GM12891 (cell line): ENCODE results near the gene WDR27. TPM values are rescaled to one million over a fixed set of nuclear protein-coding genes. Genes with fewer than 3 reads are reported as not detected.

Source experiments
- DNase-seq: peaks from one replicate; pipeline ENCODE4 v3.0.0; 2011; ENCODE audit warnings: low spot score; ENCODE audit not compliant: insufficient read length
- FAIRE-seq: peaks from 2 replicates; lab custom pipeline; 2011; peaks lifted over from hg19 to GRCh38; lab: Jason Lieb, UNC
- PAX5 ChIP-seq: IDR thresholded peaks from 2 replicates; pipeline ENCODE4 v1.6.1; 2011; ENCODE audit warnings: low read length, moderate library complexity, mild to moderate bottlenecking; ENCODE audit not compliant: insufficient read depth, severe bottlenecking
- POLR2A ChIP-seq: IDR thresholded peaks from 2 replicates; pipeline ENCODE4 v1.6.1; 2011; ENCODE audit warnings: low read depth, low read length, control low read depth
- POLR2AphosphoS5 ChIP-seq: IDR thresholded peaks from 2 replicates; pipeline ENCODE4 v1.6.1; 2011; ENCODE audit warnings: low read depth, low read length, control low read depth
- POU2F2 ChIP-seq: IDR thresholded peaks from 2 replicates; pipeline ENCODE4 v1.6.1; 2011; ENCODE audit warnings: low read depth, mild to moderate bottlenecking, control low read depth, low read length, moderate library complexity
- SPI1 ChIP-seq: IDR thresholded peaks from 2 replicates; pipeline ENCODE4 v1.6.1; 2011; ENCODE audit warnings: low read depth, low read length, control low read depth
- TAF1 ChIP-seq: IDR thresholded peaks from 2 replicates; pipeline ENCODE4 v1.6.1; 2011; ENCODE audit warnings: low read depth, low read length, control low read depth
- polyA plus RNA-seq: library from polyadenylated mRNA; unstranded; fragments of >200 nt; gene quantifications from one replicate; pipeline ENCODE4 v1.2.1, GENCODE V29; 2012; ENCODE audit warnings: low read depth, missing spikeins, inconsistent platforms; ENCODE audit not compliant: missing spikeins

The WDR27 gene
- 20.6 TPM for polyA plus RNA-seq

GRCh38 chr6:169701954-169702839, at the start of gene WDR27, which contains the start of gene C6orf120:
Gene WDR27 (minus strand): TSS chr6:169702029. CDS start chr6:169689005, 13,024 bp downstream.
Gene C6orf120 (plus strand): TSS chr6:169702126. CDS start chr6:169702460, 334 bp downstream.
- DNase-seq (peak; percentile 92), FAIRE-seq (peak; percentile 98)
- TF ChIP-seq SPI1 (0 out of 2 replicates have a peak, but pooled peaks have one; percentile 24), POU2F2 (no peak), POLR2A (peak; percentile 88), TAF1 (peak; percentile 59), POLR2AphosphoS5 (peak; percentile 91), PAX5 (no peak)

DNA sequence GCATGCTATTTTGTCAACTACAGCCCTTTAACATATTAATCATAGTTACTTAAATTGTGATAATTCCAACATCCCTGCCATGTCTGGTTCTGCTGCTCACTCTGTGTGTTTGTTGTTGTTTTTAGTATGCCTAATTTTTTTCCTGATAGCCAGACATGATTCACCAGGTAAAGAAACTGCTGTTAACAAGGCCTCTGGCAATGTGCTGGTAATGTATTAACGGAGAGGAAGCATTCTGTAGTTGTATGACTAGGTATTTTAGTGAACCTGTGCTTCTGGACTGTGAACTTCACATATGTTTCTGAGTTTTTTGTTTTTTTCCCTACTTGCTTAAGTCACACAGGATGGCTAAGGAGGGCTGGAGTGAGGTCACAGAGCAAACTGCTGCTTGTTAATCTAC, 44.7 kb upstream of the WDR27 start:
- TF ChIP-seq SPI1, result no peak
- TF ChIP-seq POLR2AphosphoS5, result no peak
- TF ChIP-seq POLR2A, result no peak
- TF ChIP-seq TAF1, result no peak
- TF ChIP-seq POU2F2, result no peak
- TF ChIP-seq PAX5, result no peak
- FAIRE-seq (no peak), DNase-seq (no peak)

GRCh38 chr6:169745405-169745804, 43.6 kb upstream of the WDR27 start:
- DNase-seq, result no peak
- no peak for TF ChIP-seq PAX5
- no peak for FAIRE-seq

DNA sequence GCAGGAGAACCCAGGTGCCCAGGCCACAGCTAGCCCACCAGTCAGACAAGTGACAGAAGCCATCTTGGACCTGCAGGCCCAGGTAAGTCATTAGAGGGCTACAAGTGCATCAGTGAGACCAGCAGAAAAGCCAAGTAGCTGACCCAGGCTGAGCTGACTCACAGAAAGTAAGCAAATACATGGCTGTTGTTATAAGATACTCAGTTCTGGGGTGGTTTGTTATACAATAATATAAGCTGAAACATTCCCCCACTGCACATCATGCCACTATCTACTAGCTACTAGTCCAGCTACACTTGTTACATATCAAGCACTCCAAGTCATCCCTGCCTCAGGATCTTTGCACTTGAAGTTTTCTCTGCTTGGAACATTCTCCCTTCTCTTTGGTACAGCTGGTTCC, 39.5 kb upstream of the WDR27 start:
- no peak for FAIRE-seq

DNA sequence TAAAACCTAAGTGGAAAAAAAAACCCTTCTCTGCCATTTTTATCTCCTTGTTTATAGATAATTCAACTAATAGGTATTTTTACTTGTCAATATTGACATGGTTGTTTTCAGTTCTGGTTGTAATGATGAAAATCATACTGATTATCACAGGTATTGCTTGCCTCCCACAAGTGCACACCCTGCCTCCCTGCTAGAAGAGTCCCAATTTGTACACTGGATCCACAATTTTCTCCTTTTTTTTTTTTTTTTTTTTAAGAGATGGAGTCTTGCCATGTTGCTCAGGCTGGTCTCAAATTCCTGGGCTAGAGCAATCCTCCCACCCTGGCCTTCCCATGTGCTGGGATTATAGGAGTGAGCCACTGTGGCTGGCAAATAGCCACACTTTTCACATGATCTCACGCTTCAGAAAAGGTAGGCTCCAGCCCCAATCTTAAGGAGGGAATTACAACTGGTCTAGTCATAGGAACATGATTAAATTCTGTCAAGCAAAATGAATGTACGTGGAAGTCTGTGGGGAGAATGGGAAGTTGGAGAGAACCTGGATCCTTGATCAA, 37.2 kb upstream of the WDR27 start:
- no peak for FAIRE-seq
- no peak for DNase-seq
- TF ChIP-seq POLR2AphosphoS5 (no peak), PAX5 (no peak), POLR2A (no peak), POU2F2 (no peak), TAF1 (no peak), SPI1 (no peak)

More for the DNA sequence above, 39.5 kb upstream of the WDR27 start:
- no peak for DNase-seq
- TF ChIP-seq SPI1, result no peak

DNA sequence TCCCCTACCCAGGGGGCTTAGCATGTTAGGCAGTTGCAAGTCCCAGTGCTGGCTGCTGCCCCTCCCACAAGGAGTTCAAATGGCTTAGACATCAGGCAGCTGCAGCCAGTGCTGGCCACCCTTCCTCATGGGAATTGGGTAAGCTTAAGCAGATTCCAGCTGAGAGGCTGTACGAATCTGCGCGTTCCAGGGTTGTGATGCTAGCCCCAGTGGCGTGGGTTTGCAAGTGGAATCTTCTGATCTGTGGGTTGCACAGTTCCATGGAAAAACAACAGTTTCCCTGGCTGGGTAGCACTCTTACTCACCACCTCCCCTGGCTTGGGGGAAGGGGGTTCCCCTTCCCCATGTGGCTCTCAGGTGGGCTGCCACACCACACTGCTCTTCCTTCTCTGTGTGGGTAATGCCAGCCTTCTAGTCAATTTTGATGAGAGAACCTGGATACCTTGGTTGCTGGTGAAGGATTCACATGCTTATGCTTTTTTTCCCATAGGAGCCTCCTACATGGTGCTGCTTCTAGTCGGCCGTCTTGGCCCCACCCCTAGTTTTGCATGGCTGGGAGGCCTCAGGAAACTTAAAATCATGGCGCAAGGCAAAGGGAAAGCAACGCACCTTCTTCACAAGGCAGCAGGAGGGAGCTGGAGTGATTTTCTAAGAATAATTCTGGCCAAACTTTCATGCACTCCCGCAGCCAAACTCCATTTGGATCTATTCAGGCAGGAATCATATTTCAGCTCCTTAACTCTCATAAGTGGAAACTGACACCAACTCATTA, 36.6 kb upstream of the WDR27 start:
- TF ChIP-seq PAX5, result no peak
- no peak for TF ChIP-seq POU2F2
- TF ChIP-seq SPI1, result no peak
- no peak for TF ChIP-seq TAF1
- no peak for TF ChIP-seq POLR2A
- no peak for TF ChIP-seq POLR2AphosphoS5
- DNase-seq (no peak), FAIRE-seq (no peak)

DNA sequence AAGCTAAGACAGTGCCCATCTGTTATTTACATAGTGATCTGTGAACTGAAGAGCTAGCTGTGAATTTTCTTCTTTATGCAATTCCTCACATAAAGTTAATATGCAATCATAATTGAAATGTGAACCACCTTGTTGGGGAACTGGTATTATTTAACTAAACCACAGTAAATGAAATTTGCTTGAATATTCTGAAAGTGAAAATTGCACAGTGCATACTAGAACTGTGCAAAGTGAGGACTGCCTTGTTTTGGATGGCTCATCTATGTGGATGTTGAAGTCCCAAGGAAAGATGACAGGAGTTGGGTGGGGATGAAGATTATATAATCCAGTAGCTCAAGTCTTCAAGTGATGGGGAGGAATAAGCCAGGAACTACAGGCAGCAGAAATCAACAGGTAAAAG, 28.1 kb upstream of the WDR27 start:
- TF ChIP-seq SPI1, result no peak
- TF ChIP-seq POLR2AphosphoS5, result no peak
- no peak for TF ChIP-seq PAX5
- no peak for TF ChIP-seq POLR2A
- TF ChIP-seq POU2F2, result no peak
- no peak for TF ChIP-seq TAF1
- FAIRE-seq (no peak), DNase-seq (no peak)

DNA sequence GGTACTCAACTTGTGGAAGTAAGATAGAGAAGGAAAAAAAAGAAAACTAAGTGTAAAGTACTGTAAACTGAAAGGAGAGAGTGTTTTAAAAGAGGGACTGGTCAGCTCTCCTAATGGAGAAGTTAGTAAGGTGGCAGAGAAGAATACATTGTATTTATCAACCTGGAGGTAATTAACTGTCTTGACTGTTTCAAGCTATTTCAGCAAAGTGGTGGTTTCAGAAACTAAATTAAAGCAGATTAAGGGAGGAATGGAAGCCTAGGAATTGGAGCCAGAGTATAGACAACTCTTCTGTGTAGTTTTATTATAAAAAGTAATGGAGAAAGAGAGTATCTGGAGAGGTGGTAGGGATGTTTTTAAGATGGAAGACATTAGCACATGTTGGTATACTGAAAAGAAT, 25.1 kb upstream of the WDR27 start:
- TF ChIP-seq TAF1, result no peak
- TF ChIP-seq POU2F2, result no peak
- TF ChIP-seq POLR2A, result no peak
- TF ChIP-seq SPI1, result no peak
- no peak for FAIRE-seq
- DNase-seq, result no peak

- DNase-seq (no peak), FAIRE-seq (no peak)
- no peak for TF ChIP-seq POLR2A
- TF ChIP-seq TAF1, result no peak
- no peak for TF ChIP-seq PAX5
- TF ChIP-seq POLR2AphosphoS5, result no peak
- TF ChIP-seq SPI1, result no peak
- TF ChIP-seq POU2F2, result no peak
Measured at GRCh38 chr6:169726049-169726400, 24.2 kb upstream of the WDR27 start.
